HFF-Myc (cell line): ENCODE results near the gene SLC50A1.
A peak's percentile ranks its signal among the peaks of the same experiment; 100 is the strongest.

Experiments used
- DNase-seq: peaks from one replicate; pipeline ENCODE4 v3.0.0-alpha.2; 2011; ENCODE audit warnings: low read depth; ENCODE audit errors: extremely low read depth
- H3K4me3 ChIP-seq: replicated peaks from 2 replicates; pipeline ENCODE4 v1.5.1; 2011; ENCODE audit warnings: low read depth, mild to moderate bottlenecking, control low read depth, low read length
- TF ChIP-seq, protein P1 (sequence below): IDR thresholded peaks from 2 replicates; pipeline ENCODE4 v1.5.1; 2012; ENCODE audit warnings: mild to moderate bottlenecking, low read depth, low read length, control low read depth; ENCODE audit errors: missing control alignments

SLC50A1 gene

DNA sequence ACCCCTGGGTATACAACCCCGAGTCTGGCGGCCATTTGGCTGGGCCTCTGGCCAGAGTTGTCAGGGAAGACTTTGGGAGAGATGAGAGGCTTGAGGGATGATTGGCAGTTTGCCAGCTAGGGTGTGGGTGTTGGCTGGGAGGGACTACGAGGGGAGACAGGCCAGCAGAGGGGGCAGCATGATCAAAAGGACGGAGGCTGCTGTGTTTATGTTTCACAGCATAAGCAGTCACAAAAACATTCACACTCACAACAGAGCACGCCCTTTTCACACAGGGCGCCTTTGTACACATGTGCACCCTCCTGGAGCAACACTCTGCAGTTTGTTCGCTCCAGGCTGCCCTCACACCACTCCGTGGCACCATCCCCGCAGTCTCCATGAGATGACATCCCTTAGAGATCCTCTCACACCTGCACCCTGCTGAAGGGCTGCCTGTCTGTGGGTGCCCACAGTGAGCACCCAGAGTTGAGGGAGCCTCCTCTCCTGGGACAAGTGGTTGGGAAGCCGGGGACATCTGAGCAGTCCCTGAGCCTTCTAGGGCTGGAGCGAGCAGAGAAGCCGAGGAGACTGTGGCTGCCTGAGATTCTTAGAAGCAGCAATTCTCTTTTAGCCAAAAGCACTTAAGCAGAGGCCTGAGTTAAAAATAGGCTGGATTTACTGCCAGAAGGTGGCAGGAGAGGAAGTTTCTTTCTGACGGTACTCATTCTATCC is 41.6 kb upstream of the SLC50A1 start:
- peak; percentile 38 for DNase-seq
- TF ChIP-seq, protein P1, sequence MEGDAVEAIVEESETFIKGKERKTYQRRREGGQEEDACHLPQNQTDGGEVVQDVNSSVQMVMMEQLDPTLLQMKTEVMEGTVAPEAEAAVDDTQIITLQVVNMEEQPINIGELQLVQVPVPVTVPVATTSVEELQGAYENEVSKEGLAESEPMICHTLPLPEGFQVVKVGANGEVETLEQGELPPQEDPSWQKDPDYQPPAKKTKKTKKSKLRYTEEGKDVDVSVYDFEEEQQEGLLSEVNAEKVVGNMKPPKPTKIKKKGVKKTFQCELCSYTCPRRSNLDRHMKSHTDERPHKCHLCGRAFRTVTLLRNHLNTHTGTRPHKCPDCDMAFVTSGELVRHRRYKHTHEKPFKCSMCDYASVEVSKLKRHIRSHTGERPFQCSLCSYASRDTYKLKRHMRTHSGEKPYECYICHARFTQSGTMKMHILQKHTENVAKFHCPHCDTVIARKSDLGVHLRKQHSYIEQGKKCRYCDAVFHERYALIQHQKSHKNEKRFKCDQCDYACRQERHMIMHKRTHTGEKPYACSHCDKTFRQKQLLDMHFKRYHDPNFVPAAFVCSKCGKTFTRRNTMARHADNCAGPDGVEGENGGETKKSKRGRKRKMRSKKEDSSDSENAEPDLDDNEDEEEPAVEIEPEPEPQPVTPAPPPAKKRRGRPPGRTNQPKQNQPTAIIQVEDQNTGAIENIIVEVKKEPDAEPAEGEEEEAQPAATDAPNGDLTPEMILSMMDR = peak; percentile 30

DNA sequence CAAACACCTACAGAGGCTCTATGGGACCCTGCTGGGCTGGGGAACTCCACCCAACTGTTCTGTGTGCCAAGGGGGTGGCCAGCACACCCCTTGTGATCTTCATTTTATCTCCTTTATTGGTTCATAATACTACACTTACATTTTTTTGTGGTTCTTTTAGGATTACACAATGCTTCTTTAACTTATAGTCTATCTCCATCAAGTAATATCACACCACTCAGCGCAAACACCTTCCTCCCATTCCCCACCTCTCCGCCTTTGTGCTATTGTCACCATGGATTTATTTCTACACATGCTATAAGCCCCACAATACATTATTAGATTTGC is 41.1 kb upstream of the SLC50A1 start:
- TF ChIP-seq, protein P1 = no peak
- no peak overlapping the region for H3K4me3 ChIP-seq
- DNase-seq = no peak

More for the DNA sequence above, 41.6 kb upstream of the SLC50A1 start:
- no peak overlapping the region for H3K4me3 ChIP-seq

DNA sequence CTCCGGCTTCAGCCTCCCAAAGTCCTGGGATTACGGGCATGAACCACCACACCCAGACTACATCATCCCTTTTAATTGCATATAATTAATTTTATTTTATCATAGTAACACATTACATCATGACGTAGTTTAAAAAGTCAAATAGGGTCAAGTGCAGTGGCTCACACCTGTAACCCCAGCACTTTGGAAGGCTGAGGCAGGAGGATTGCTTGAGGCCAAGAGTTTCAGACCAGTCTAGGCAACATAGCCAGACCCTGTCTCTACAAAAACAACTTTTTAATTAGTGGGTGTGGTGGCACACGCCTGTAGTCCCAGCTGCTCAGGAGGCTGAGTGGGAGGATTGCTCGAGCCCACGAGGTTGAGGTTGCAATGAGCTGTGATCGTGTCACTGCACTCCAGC is 36.3 kb upstream of the SLC50A1 start:
- TF ChIP-seq, protein P1 = no peak
- no peak for DNase-seq
- no peak overlapping the region for H3K4me3 ChIP-seq

DNA sequence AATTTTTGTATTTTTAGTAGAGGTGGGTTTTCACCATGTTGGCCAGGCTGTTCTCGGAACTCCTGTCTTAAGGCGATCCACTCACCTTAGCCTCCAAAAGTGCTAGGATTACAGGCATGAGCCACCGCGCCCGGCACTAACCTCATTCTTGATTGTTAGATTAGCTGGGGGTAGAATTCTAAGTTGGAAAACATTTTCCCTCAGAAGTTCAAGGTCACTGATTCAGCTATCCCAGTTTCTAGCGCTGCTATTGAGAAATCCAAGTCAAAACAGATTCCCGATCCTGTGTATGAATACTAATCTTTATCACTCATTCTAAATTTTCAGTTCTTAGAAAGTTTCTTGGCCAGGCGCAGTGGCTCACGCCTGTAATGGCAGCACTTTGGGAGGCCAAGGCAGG is 32.3 kb upstream of the SLC50A1 start:
- TF ChIP-seq, protein P1 = no peak
- DNase-seq = no peak
- no peak overlapping the region for H3K4me3 ChIP-seq

DNA sequence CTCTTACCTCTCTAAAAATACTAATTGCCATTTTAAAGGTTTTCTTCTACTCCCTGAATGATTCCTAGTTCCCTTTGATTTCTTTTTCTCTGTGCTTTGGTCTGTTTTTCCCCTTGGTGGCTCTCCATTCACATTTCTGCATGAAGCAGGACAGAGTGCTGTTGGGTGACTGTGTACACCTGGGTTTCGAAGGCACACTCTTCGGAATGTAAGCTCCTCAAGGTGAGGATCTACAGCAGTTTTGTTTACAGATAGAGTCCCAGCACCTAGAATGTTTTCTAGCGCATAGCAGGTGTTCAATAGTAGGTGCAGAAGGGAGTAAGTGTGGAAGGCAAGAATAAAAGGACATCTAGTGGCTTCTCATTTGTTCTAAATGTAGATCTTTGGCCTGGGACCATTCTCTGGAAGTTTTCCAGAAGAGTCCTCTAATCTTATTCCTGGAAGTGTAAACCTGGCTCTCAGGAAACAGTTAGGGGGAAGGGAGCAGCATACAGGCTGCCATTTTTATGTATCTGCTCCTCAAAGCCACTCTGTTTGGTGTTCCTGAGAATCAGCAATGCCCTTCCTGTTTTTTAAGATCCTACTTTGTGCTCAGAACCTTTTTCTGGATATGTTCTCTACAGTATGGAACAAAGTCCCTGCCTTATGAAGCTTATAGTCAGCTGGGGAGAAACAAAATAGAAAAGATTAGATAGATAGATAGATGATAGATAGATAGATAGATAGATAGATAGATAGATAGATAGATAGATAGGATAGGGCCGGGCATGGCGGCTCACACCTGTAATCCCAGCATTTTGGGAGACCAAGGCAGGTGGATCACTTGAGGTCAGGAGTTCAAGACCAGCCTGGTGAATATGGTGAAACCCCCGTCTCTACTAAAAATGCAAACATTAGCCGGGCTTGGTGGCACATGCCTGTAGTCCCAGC is 30.8 kb upstream of the SLC50A1 start:
- TF ChIP-seq, protein P1 = no peak
- DNase-seq = no peak
- no peak overlapping the region for H3K4me3 ChIP-seq

DNA sequence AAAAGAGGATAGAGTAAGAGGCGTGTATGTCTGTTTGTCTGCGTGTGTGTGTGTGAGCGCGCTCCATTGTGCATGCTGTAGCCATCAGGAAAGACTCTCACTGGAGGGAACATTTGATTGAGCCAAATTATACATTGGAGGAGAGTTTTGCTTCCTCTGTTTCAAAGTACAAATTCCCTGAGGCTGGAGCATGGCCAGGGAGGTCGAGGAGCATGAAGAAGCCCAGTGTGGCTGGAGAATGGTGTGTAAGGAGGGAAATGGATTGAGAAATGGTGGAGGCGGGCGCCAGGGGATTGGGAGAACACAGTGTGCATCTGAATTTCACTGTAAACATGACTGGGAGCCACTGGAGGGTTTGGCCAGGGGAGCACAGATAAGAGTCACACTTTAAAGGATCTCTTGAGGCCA is 30.0 kb upstream of the SLC50A1 start:
- H3K4me3 ChIP-seq = no peak overlapping the region
- TF ChIP-seq, protein P1 = no peak
- DNase-seq = no peak
